Activated T-helper 2 cell treated with anti-CD3 and anti-CD28 coated beads, Interferon-gamma antibody, Interleukin-2, Interleukin-4, amounts not matched to agents 10 μg/mL and 5 μg/mL and 100 μg/mL, durations not matched to agents 14 hours and 24 hours and 36 hours (primary cell): ENCODE results near the gene KL. TPM values are rescaled to one million over a fixed set of nuclear protein-coding genes. Genes with fewer than 3 reads are reported as not detected.

ENCODE experiments used
- DNase-seq: peaks from one replicate; pipeline ENCODE4 v3.0.0; 2021; ENCODE audit warnings: low spot score
- H3K27ac Mint-ChIP-seq: one replicate; pipeline ENCODE4 v1.8.0; 2021; ENCODE audit warnings: mixed read lengths
- H3K27me3 Mint-ChIP-seq: one replicate; pipeline ENCODE4 v1.8.0; 2021; ENCODE audit warnings: low read depth, mixed read lengths
- H3K36me3 Mint-ChIP-seq: one replicate; pipeline ENCODE4 v1.8.0; 2021; ENCODE audit warnings: low read depth, mixed read lengths
- H3K4me1 Mint-ChIP-seq: one replicate; pipeline ENCODE4 v1.8.0; 2021; ENCODE audit warnings: low read depth, mixed read lengths
- H3K4me3 Mint-ChIP-seq: one replicate; pipeline ENCODE4 v1.8.0; 2021; ENCODE audit warnings: low read depth, mild to moderate bottlenecking, moderate library complexity, mixed read lengths
- H3K9me3 Mint-ChIP-seq: one replicate; pipeline ENCODE4 v1.8.0; 2021; ENCODE audit warnings: mixed read lengths
- intact Hi-C: fragments of 100-400 bp; cut with micrococcal nuclease; formaldehyde crosslinking; loops from one replicate; pipeline ENCODE4 v1.15.1; 2023
- total RNA-seq: library from RNA; stranded (reverse); gene quantifications from 2 replicates; pipeline ENCODE4 v1.2.3, GENCODE V29; 2022

Gene KL
- total RNA-seq, 1 donor from 2014 or later: 0.14 TPM

DNA sequence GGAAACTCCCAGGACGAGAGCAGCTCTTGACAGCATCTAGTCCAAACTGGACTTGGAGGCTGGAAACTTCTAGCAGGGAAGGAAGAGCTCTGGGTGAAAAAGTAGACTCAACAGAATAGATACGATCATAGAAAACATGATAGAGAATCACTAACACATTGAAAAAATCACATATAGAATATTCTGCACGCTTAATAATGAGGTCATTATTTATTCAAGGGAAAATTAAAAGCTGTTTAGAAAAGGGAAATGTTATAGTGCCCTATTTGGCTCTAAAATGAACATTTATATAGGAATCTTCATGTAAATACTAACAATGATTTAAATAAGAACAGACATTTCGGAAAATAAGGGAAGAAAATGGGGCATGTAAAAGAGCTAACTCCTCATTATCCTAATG lies 15.1 kb downstream of the KL start:
- H3K4me3 Mint-ChIP-seq: no peak overlapping the region
- H3K27ac Mint-ChIP-seq: no peak overlapping the region
- DNase-seq: no peak
- H3K27me3 Mint-ChIP-seq: peaks cover 7% of the 10 kb centered on the region
- H3K9me3 Mint-ChIP-seq: no peaks in the 10 kb centered on the region
- intact Hi-C loops: no loop called here
- H3K36me3 Mint-ChIP-seq: no peaks in the 10 kb centered on the region
- peaks cover 10% of the 10 kb centered on the region for H3K4me1 Mint-ChIP-seq

DNA sequence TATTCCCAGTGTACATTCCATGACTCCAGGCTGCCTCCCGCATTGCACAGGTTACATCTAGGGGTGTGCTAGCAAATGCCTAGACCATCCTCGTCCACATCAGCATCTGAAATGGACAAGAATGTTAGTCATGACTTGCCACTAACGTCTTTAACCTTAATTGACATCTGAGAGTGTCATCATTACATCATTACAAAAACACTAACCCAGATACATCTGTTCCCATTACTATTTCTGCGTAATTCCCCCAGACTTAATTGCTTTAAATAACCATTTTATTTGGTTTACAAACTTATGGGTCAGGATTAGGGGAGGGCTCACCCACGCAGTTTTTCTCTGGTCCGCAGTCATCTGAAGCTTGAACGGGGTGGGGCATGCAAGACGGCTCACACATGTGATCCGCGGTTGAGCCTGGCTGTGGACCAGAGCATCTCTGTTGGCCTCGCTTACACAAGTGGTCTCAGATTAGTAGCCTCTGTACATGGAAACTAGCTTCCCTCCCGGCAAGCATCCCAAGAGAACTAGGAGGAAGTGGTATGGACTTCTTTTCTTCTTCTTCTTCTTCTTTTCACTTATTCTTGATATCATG lies 15.9 kb downstream of the KL start:
- peaks cover 10% of the 10 kb centered on the region for H3K4me1 Mint-ChIP-seq
- no peaks in the 10 kb centered on the region for H3K9me3 Mint-ChIP-seq
- intact Hi-C loops: no loop called here
- no peak for DNase-seq
- H3K27ac Mint-ChIP-seq: no peak overlapping the region
- no peak overlapping the region for H3K4me3 Mint-ChIP-seq
- H3K27me3 Mint-ChIP-seq: peaks cover 8% of the 10 kb centered on the region
- no peaks in the 10 kb centered on the region for H3K36me3 Mint-ChIP-seq

DNA sequence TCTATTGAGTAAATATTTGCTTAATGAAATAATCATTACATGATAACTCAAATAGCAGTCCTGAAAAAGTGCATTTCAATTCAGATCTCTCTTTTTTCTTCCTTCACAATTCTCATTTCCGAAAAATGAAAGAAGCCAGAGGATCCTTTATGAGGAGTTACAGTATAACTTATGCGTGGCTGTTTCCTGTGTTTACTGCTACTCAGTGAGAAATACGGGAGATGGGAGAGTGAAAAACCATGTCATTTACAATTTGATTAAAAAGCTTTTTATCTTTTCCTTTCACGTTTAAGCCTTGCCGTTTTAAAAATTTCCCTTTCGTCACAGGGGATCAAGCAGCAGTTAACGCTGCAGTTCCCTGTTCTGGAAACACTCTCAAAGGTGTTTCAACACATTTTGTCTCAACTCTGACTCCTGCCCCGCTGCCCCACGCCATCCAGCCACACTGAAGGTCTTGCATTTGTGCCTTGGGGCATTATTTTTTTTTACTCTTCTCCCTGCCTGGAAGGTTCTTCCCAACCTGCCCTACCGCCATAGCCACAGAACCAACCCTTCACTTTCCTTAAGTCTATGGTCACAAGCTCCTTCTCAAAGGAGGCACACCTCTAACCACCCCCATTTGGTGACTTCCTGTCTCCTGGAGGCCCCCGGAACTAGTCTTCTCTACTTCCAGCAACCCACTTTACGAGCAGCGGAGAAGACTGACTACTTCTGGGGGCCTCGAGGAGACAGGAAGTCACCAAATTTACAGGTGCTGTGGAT lies 17.0 kb downstream of the KL start:
- DNase-seq: no peak
- Mint-ChIP-seq H3K4me3 (peak overlapping the region; percentile 84), H3K36me3 (no peaks in the 10 kb centered on the region), H3K4me1 (peaks cover 10% of the 10 kb centered on the region), H3K9me3 (no peaks in the 10 kb centered on the region), H3K27ac (peak overlapping the region; percentile 92), H3K27me3 (peaks cover 11% of the 10 kb centered on the region)
- intact Hi-C loops: no loop called here

DNA sequence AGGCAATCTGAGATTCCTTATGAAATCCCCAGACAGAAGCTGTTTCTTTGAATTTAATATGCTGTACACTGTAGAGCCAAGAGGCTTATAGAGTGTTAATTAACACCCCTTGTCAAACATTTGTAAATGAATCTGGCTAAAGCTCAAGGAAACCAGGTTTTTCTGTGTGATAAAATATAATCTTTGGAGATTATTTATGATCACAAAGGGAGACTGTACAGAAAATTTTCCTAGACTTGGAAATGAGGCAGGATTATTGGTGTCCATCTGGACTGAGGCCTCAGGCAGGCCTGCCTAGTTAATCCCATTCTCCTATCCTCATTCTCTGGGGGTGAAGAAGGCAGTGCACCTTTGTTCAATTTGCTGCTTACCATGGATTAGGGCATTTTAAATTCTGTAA lies 17.8 kb downstream of the KL start:
- Mint-ChIP-seq H3K27ac (no peak overlapping the region), H3K27me3 (peaks cover 11% of the 10 kb centered on the region), H3K4me1 (peaks cover 10% of the 10 kb centered on the region), H3K4me3 (no peak overlapping the region), H3K9me3 (no peaks in the 10 kb centered on the region), H3K36me3 (no peaks in the 10 kb centered on the region)
- intact Hi-C loops: no loop called here
- DNase-seq: no peak

DNA sequence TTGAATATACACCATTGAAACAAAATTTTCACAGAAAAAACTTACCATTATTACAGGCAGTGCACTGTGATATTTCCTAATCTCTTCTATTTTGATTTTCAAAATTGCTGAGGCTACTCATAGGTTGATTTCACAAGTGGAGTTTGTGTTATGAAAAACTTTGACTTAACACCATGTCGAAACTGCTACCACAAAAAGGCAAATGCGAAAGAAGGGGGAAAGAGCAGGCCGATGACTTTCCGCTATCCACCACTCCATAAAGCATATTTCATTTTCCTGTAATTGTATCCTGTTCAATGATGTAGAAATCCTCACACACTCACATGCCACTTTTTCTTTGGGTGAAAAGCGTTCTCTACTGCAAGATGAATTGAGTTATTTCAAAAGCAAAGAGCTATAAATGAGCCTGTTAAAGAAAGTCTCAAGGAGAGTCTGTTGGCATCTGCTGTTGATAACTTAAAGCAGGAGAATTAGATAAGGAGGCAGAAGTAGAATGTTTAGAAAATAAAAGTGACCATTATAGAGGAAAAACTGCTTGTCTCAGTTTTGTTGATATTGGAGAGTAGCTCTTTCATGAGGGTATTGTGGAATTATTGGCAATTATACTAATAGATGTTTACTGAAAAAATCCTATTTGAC lies 18.8 kb downstream of the KL start:
- Mint-ChIP-seq H3K4me3 (no peak overlapping the region), H3K9me3 (no peaks in the 10 kb centered on the region), H3K4me1 (peaks cover 9% of the 10 kb centered on the region), H3K36me3 (no peaks in the 10 kb centered on the region), H3K27me3 (peaks cover 11% of the 10 kb centered on the region), H3K27ac (no peak overlapping the region)
- no peak for DNase-seq
- intact Hi-C loops: no loop called here

DNA sequence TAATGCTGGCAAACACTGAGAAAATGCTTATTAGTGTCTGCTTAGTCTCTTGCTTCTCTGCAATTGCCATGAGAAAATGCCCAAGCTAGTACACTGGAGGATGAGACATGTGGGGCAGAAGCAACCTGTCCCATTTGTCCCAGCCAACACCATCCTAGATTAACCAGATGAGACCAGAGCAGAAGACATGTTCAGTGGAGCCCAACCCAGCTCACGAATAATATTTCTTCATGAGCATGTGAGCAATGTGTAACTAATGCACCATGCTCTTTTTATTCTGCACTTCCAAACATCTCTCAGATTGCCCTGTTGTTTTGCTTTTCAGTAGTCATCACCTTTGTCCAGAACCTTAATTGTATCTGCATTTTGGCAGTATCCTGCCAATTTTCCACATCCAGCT lies 21.4 kb downstream of the KL start:
- Mint-ChIP-seq H3K27ac (no peak overlapping the region), H3K27me3 (peaks cover 11% of the 10 kb centered on the region), H3K36me3 (no peaks in the 10 kb centered on the region), H3K4me3 (no peak overlapping the region), H3K4me1 (peaks cover 9% of the 10 kb centered on the region), H3K9me3 (no peaks in the 10 kb centered on the region)
- DNase-seq: no peak
- intact Hi-C loops: no loop called here

DNA sequence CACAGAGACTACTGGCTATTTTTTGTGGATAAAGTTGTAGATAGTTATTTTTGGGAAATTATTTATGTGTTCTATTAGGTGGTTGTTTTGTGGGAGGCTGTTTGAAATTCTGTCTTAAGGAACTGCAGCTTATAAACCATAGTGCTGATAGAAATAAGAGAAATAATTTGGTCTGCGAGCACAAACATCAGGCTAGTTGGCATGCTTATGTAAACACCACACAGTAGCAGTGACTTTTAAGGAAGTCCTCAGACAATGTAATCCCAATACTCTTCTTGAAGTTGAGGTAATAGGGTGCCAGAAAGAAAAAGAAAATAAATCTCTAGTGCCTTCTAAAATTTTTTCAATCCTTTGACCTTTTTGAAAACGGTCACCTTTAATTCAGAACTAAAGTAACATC lies 23.9 kb downstream of the KL start:
- Mint-ChIP-seq H3K4me1 (no peaks in the 10 kb centered on the region), H3K27ac (no peak overlapping the region), H3K36me3 (no peaks in the 10 kb centered on the region), H3K4me3 (no peak overlapping the region), H3K9me3 (no peaks in the 10 kb centered on the region), H3K27me3 (peaks cover 14% of the 10 kb centered on the region)
- intact Hi-C loops: no loop called here
- no peak for DNase-seq

DNA sequence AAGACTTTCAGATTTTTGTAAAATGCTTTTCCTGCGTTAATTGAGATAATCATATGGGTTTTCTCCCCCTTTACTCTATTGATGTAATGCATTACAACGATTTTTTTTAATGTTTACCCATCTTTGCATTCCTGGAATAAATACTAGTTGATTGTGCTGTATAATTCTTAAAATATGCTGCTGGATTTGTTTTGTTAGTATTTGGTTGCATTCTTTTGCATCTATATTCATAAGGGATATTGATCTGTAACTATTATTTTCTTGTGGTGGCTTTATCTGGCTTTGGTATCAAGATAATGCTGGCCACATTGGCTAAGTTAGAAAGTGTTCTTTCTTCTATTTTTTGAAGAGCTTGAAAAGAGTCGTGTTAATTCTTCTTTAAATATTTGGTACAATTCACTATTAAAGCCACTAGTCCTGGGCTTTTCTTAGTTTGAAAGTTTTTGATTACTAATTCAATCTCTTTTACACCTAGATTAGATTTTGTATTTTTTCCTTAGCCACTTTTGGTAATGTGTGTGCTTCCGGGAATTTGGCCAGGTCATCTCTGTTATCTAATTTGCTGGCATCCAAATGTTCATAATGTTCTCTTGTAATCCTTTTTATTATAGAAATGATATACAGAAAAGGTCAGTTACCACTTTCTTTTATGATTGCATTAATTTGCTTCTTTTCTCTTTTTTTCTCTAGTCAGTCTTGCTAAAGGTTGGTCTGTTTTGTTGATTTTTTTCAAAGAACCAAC lies 29.8 kb downstream of the KL start:
- H3K27me3 Mint-ChIP-seq: peaks cover 26% of the 10 kb centered on the region
- no peaks in the 10 kb centered on the region for H3K4me1 Mint-ChIP-seq
- no peak overlapping the region for H3K4me3 Mint-ChIP-seq
- no peaks in the 10 kb centered on the region for H3K36me3 Mint-ChIP-seq
- intact Hi-C loops: no loop called here
- H3K27ac Mint-ChIP-seq: no peak overlapping the region
- no peak for DNase-seq
- H3K9me3 Mint-ChIP-seq: no peaks in the 10 kb centered on the region

DNA sequence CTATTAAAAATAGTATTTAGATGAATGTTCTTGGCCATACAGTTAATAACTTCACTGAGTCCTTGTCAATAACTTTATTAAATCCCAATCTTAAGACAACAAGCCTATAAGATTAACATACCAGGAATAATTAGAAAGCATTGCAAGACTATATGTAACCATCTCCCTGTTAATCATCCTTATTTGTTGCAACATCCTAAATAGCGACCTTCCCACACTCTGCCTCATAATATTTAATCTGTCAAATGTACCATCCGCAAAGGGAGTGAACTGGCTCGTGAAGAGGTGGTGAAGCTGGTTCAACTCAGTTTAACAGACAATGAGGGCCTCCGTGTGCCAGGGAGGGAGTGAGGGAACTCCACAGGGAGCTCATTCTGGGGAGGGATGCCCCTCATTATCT lies 33.9 kb downstream of the KL start:
- intact Hi-C loops: no loop called here
- Mint-ChIP-seq H3K27me3 (peaks cover 20% of the 10 kb centered on the region), H3K27ac (no peak overlapping the region), H3K4me1 (no peaks in the 10 kb centered on the region), H3K36me3 (no peaks in the 10 kb centered on the region), H3K4me3 (no peak overlapping the region), H3K9me3 (no peaks in the 10 kb centered on the region)
- no peak for DNase-seq

DNA sequence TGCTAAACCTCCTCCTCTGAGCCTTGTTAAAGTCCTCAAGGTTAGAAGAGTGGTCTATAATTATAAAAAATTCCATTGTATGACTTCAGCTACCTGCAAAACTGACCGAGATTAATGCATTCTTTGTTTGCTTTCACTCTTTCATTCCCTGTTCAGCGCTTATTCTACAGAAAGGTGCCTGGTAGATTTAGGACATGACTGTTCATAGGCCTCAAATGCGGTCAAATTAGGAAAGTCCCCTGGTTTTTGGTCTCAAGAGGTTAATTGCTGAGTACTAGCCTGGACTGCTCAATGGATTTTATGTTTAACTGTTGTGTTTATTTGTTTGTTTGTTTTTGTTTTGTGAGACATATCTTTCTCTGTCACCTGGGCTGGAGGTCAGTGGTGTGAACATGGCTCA lies 35.4 kb downstream of the KL start:
- intact Hi-C loops: no loop called here
- Mint-ChIP-seq H3K4me1 (no peaks in the 10 kb centered on the region), H3K36me3 (no peaks in the 10 kb centered on the region), H3K27ac (no peak overlapping the region), H3K4me3 (no peak overlapping the region), H3K9me3 (no peaks in the 10 kb centered on the region), H3K27me3 (peaks cover 11% of the 10 kb centered on the region)
- DNase-seq: no peak

DNA sequence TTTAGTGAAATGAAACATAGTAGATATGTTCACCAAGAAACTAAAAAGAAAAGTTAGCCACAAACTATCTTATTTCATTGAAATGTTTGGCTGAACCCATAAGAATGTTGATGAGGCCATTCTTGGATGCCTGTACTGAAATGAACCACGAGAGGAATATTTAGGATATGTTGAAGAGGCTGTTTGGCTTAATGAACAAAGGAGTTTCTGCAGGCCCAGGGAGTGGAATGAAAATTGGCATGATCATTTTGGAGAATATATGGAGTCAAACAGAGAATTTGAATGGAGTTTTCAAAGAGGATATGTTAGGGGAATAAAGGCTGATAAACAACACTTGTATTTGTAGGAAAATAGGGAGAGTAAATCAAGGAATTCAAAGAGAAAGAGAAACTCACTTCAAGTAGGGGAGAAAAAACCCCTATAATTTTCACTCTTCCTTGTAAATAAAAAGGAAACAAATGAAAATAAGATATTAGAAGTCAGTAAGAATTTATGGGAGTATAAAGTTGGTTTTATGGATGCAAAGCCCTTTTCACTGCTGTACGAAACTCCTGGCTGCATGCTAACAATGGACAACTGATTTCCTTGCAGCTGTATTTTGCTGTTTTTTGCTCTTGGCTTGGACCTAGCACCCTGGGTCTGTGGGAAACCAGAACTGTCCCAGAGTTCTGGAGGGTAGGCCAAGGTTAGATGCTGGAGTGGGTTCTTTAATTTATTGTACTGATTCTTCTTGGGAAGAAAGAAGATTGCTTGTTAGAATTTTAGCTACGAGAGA lies 36.5 kb downstream of the KL start:
- DNase-seq: no peak
- intact Hi-C loops: no loop called here
- Mint-ChIP-seq H3K4me1 (no peaks in the 10 kb centered on the region), H3K27me3 (peaks cover 7% of the 10 kb centered on the region), H3K9me3 (no peaks in the 10 kb centered on the region), H3K27ac (no peak overlapping the region), H3K36me3 (no peaks in the 10 kb centered on the region), H3K4me3 (no peak overlapping the region)

DNA sequence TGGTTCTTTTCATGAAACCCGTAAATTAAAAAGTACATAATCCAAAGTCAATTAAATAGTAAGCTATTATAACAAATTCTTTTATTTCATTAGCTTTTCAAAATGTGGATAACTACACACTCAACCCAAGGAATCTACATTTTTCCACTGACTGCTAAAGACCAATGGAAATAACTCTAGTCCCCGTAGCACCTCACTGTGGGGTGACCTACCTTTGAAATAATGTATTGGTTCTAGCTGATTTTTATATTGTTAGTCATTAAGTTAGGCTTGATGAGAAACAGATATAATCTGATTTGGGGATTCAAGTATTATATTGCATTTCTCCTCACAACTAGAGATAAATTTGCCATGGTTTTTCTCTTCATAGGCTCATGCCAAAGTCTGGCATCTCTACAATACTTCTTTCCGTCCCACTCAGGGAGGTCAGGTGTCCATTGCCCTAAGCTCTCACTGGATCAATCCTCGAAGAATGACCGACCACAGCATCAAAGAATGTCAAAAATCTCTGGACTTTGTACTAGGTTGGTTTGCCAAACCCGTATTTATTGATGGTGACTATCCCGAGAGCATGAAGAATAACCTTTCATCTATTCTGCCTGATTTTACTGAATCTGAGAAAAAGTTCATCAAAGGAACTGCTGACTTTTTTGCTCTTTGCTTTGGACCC lies 37.3 kb downstream of the KL start:
- H3K27me3 Mint-ChIP-seq: peaks cover 4% of the 10 kb centered on the region
- intact Hi-C loops: no loop called here

More for the DNA sequence above, 37.3 kb downstream of the KL start:
- Mint-ChIP-seq H3K4me3 (no peak overlapping the region), H3K27ac (no peak overlapping the region), H3K4me1 (no peaks in the 10 kb centered on the region), H3K9me3 (no peaks in the 10 kb centered on the region), H3K36me3 (no peaks in the 10 kb centered on the region)
- DNase-seq: no peak
